Hepatocyte (in vitro differentiated cells): ENCODE results near the gene TMEM86B. TPM values are rescaled to one million over a fixed set of nuclear protein-coding genes. Genes with fewer than 3 reads are reported as not detected.

ENCODE experiments used
- DNase-seq: peaks from one replicate; pipeline ENCODE4 v3.0.0-alpha.2; 2016; ENCODE audit warnings: low spot score
- H2AFZ ChIP-seq: fragments of 200-600 bp; sonication (generic); 2 replicates; pipeline ENCODE4 v1.6.0; 2016; ENCODE audit warnings: antibody characterized with exemption, mild to moderate bottlenecking
- H3K27ac ChIP-seq: fragments of 200-600 bp; sonication (generic); 2 replicates; pipeline ENCODE4 v1.5.1; 2016; ENCODE audit warnings: mild to moderate bottlenecking
- H3K27me3 ChIP-seq: fragments of 200-600 bp; sonication (generic); 2 replicates; pipeline ENCODE4 v1.6.1; 2016
- H3K36me3 ChIP-seq: fragments of 200-600 bp; sonication (generic); replicated peaks from 2 replicates; pipeline ENCODE4 v1.5.1; 2016; ENCODE audit warnings: low read depth; ENCODE audit not compliant: insufficient read depth
- H3K4me1 ChIP-seq: fragments of 200-600 bp; sonication (generic); 2 replicates; pipeline ENCODE4 v1.5.1; 2016; ENCODE audit warnings: mild to moderate bottlenecking, moderate library complexity; ENCODE audit not compliant: insufficient read depth
- H3K4me2 ChIP-seq: fragments of 200-600 bp; sonication (generic); 2 replicates; pipeline ENCODE4 v1.6.0; 2016
- H3K4me3 ChIP-seq: fragments of 200-600 bp; sonication (generic); 2 replicates; pipeline ENCODE4 v1.5.1; 2016; ENCODE audit warnings: mild to moderate bottlenecking
- H3K79me2 ChIP-seq: fragments of 200-600 bp; sonication (generic); 2 replicates; pipeline ENCODE4 v1.6.0; 2017; ENCODE audit warnings: mild to moderate bottlenecking
- H3K9me2 ChIP-seq: fragments of 200-600 bp; sonication (generic); replicated peaks from 2 replicates; pipeline ENCODE4 v1.6.0; 2017; ENCODE audit warnings: mild to moderate bottlenecking; ENCODE audit not compliant: insufficient read depth
- H3K9me3 ChIP-seq: fragments of 200-600 bp; sonication (generic); 2 replicates; pipeline ENCODE4 v1.5.1; 2016; ENCODE audit warnings: low read depth, mild to moderate bottlenecking
- H4K20me1 ChIP-seq: fragments of 200-600 bp; sonication (generic); 2 replicates; pipeline ENCODE4 v1.6.0; 2016; ENCODE audit warnings: mild to moderate bottlenecking; ENCODE audit not compliant: insufficient read depth, poor library complexity, severe bottlenecking
- EZH2 ChIP-seq: fragments of 200-600 bp; sonication (generic); IDR thresholded peaks from 2 replicates; pipeline ENCODE4 v1.6.1; 2016; ENCODE audit warnings: antibody characterized with exemption, mild to moderate bottlenecking, borderline replicate concordance
- EZH2phosphoT487 ChIP-seq: fragments of 200-600 bp; sonication (generic); IDR thresholded peaks from one replicate; pipeline ENCODE4 v1.6.1; 2018; ENCODE audit warnings: antibody characterized with exemption, mild to moderate bottlenecking, low read depth, moderate library complexity; ENCODE audit not compliant: unreplicated experiment, severe bottlenecking
- whole genome bisulfite sequencing: methylation state at CpG from one replicate; pipeline ENCODE4 v1.1.6; 2016; ENCODE audit warnings: low lambda C conversion rate; ENCODE audit errors: missing lambda C conversion rate; 5-methylcytosine and 5-hydroxymethylcytosine counted together
- polyA plus RNA-seq: library from polyadenylated mRNA; unstranded; fragments of >200 nt; fragmentation: Nextera tagmentation; extraction: Ambion mirVana; gene quantifications from 2 replicates; pipeline ENCODE4 v1.2.1, GENCODE V29; 2016
- total RNA-seq: library from RNA; depleted of rRNA; stranded (reverse); fragments of >200 nt; gene quantifications from 2 replicates; pipeline ENCODE4 v1.2.3, GENCODE V29; 2014
- TF ChIP-seq, protein P1 (sequence below): fragments of 200-600 bp; sonication (generic); IDR thresholded peaks from 2 replicates; pipeline ENCODE4 v1.5.1; 2016; ENCODE audit warnings: antibody characterized with exemption, mild to moderate bottlenecking; ENCODE audit not compliant: poor library complexity

The TMEM86B gene
- total and polyA plus RNA-seq, 2 experiments from 2014 or later = 21.1 to 62.3 TPM

DNA sequence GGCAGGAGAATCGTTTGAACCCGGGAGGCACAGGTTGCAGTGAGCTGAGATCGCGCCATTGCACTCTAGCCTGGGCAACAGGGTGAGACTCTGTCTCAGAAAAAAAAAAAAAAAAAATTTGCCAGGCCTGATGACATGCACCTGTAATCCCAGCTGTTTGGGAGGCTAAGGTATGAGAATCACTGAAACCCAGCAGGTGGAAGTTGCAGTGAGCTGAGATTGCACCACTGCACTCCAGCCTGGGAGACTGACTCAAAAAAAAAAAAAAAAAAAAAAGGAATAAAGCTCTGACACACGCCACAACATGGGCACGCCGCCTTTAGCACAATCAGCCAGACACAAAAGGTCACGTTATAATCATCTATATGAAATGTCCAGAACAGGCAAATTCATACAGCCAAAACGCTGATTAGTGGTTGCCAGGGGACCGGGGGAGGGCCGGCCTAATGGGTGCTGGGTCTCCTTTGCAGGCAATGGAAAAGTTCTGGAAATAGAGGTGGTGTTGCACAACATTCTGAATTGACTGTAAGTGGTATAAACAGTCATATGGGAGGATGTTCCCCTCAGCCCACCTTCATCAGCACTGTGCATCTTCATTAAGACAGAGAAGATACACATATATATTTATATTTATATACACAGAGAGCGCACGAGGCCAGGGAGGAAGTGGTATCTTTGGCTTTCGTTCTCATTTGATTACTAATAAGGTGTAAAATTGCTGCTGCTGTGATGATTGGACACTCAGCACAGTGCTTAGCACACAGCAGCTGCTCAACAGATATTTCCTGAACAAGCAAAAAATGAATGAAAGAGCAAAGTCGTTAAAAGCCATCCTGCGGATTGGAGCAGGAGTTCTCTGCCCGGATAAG, 47.5 kb upstream of the TMEM86B start:
- Histone ChIP-seq H2AFZ (no peak overlapping the region), H3K4me1 (peaks cover 11% of the 10 kb centered on the region), H3K4me3 (no peak overlapping the region), H3K36me3 (no peaks in the 10 kb centered on the region), H3K79me2 (peaks cover 12% of the 10 kb centered on the region), H3K27ac (no peak overlapping the region), H3K9me3 (no peaks in the 10 kb centered on the region), H4K20me1 (no peaks in the 10 kb centered on the region), H3K9me2 (no peaks in the 10 kb centered on the region), H3K4me2 (no peak overlapping the region), H3K27me3 (no peaks in the 10 kb centered on the region)
- TF ChIP-seq EZH2phosphoT487 (no peak), EZH2 (no peak)
- TF ChIP-seq, protein P1, sequence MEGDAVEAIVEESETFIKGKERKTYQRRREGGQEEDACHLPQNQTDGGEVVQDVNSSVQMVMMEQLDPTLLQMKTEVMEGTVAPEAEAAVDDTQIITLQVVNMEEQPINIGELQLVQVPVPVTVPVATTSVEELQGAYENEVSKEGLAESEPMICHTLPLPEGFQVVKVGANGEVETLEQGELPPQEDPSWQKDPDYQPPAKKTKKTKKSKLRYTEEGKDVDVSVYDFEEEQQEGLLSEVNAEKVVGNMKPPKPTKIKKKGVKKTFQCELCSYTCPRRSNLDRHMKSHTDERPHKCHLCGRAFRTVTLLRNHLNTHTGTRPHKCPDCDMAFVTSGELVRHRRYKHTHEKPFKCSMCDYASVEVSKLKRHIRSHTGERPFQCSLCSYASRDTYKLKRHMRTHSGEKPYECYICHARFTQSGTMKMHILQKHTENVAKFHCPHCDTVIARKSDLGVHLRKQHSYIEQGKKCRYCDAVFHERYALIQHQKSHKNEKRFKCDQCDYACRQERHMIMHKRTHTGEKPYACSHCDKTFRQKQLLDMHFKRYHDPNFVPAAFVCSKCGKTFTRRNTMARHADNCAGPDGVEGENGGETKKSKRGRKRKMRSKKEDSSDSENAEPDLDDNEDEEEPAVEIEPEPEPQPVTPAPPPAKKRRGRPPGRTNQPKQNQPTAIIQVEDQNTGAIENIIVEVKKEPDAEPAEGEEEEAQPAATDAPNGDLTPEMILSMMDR = no peak
- WGBS = 96% methylated on average over 17 of the region's 17 CpGs
- DNase-seq = no peak

DNA sequence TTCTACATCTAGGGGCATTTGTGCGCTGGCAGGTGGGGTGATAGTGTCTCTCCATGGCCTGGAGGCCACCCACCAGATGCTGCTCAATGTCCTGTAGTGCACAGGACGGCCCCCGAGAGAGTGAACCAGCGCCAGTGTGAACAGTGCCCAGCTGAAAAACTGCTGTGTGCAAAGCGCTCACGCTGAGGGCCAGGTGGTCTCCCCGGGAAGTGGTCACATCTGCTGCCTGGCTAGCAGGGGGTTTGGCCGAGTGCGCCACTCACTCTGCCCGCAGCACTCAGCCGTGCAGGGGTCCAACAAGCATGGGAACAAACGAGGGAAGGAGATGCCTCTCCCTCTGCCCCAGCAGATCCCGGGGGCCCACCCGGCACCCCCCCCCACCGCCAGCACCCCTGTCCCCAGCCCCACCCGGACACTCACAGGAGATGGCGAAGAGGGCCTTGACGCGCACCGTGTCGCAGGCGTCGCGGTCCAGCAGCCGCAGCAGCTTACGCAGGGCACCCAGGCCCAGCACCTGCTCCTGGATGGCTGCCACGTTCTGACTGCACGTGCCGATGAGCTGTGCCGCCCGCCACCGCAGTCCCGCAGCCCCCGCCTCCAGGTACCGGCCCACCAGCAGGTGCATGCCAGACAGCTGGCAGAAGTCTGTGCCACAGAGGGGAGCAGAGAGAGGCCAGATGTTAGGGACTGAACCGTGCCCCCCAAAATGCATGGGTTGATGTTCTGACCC, 45.6 kb upstream of the TMEM86B start:
- no peak overlapping the region for H3K4me3 ChIP-seq
- H3K79me2 ChIP-seq = peaks cover 9% of the 10 kb centered on the region
- H3K9me2 ChIP-seq = no peaks in the 10 kb centered on the region
- 98% methylated on average over 27 of the region's 36 CpGs for WGBS
- H2AFZ ChIP-seq = no peak overlapping the region
- TF ChIP-seq, protein P1 = no peak
- TF ChIP-seq EZH2phosphoT487 = no peak
- TF ChIP-seq EZH2 = no peak
- no peak overlapping the region for H3K27ac ChIP-seq
- no peak overlapping the region for H3K4me2 ChIP-seq
- no peaks in the 10 kb centered on the region for H3K27me3 ChIP-seq
- H3K9me3 ChIP-seq = no peaks in the 10 kb centered on the region
- no peak for DNase-seq
- H3K4me1 ChIP-seq = peaks cover 4% of the 10 kb centered on the region
- H3K36me3 ChIP-seq = no peaks in the 10 kb centered on the region
- no peaks in the 10 kb centered on the region for H4K20me1 ChIP-seq

DNA sequence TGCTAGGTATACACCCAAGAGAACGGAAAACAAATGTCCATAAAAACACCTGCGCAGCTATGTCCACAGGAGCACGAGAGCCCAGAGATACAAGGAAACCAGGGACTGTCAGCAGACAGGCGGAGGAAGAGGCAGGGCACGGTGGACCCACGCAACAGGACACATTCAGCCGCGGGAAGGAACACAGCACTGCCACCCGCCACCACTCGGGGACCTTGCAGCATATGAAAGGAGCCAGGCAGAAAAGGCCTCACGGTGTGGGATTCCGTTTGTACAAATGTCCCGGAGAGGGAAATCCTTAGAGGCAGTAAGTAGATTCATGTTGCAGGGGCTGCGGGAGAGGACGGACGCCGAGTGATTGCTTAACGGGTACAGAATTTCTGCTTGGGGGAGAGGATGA, 43.6 kb upstream of the TMEM86B start:
- no peak for DNase-seq
- Histone ChIP-seq H3K27ac (no peak overlapping the region), H3K27me3 (no peaks in the 10 kb centered on the region), H3K9me3 (no peaks in the 10 kb centered on the region), H3K9me2 (no peaks in the 10 kb centered on the region), H3K4me2 (no peak overlapping the region), H3K79me2 (no peaks in the 10 kb centered on the region), H4K20me1 (no peaks in the 10 kb centered on the region), H2AFZ (no peak overlapping the region), H3K4me3 (no peak overlapping the region), H3K4me1 (no peaks in the 10 kb centered on the region), H3K36me3 (no peaks in the 10 kb centered on the region)
- TF ChIP-seq, protein P1 = no peak
- TF ChIP-seq EZH2phosphoT487 = no peak
- no peak for TF ChIP-seq EZH2
- WGBS = 95% methylated on average over 18 of the region's 18 CpGs
